ENCODE data around the gene ANKRD9. TPM values are rescaled to one million over a fixed set of nuclear protein-coding genes. Genes with fewer than 3 reads are reported as not detected.
A peak's percentile ranks its signal among the peaks of the same experiment; 100 is the strongest.

Gene ANKRD9
- total and polyA plus RNA-seq, 2 of the 13 experiments (the other 11 are each of a cell fraction or from before 2014, with no cell fraction given), result 10.0 to 15.0 TPM

- peak; percentile 84; the same call in 1 of the 2 replicates for TF ChIP-seq KDM5B (CRISPR knock-in tag; IDR thresholded peaks at IDR 0.05; ENCODE audit: borderline replicate concordance)
- TF ChIP-seq MTF2 (CRISPR knock-in tag; IDR thresholded peaks at IDR 0.05; ENCODE audit: borderline replicate concordance), result no peak
- TF ChIP-seq ZNF33B (CRISPR knock-in tag; IDR thresholded peaks at IDR 0.05), result 0 out of 2 replicates have a peak, but pooled peaks have one; percentile 5
- TF ChIP-seq ZNF775 (CRISPR knock-in tag; IDR thresholded peaks at IDR 0.05; ENCODE audit: borderline replicate concordance), result no peak
- no peak; the same call in 1 of the 2 replicates for TF ChIP-seq ZSCAN31 (CRISPR knock-in tag; IDR thresholded peaks at IDR 0.05; ENCODE audit: low read depth)
- no peak for TF ChIP-seq ZHX2 (IDR thresholded peaks at IDR 0.05; ENCODE audit: low read depth)
- TF ChIP-seq ZHX2 (CRISPR knock-in tag; IDR thresholded peaks at IDR 0.05; ENCODE audit: borderline replicate concordance), result no peak
- TF ChIP-seq IRX3 (CRISPR knock-in tag; IDR thresholded peaks at IDR 0.05; ENCODE audit: borderline replicate concordance, low read depth), result 0 out of 2 replicates have a peak, but pooled peaks have one; percentile 39
- no peak for TF ChIP-seq E2F1 (CRISPR knock-in tag; IDR thresholded peaks at IDR 0.05)
- TF ChIP-seq ARID5B (CRISPR knock-in tag; IDR thresholded peaks at IDR 0.05), result no peak
- TF ChIP-seq SP5 (CRISPR knock-in tag; IDR thresholded peaks at IDR 0.05; ENCODE audit: borderline replicate concordance, low read depth), result peak; percentile 12
- TF ChIP-seq ZNF335 (CRISPR knock-in tag; IDR thresholded peaks at IDR 0.05), result no peak
- TF ChIP-seq NFIB (CRISPR knock-in tag; IDR thresholded peaks at IDR 0.05; ENCODE audit: borderline replicate concordance), result no peak
- TF ChIP-seq HNF4G (IDR thresholded peaks at IDR 0.05; ENCODE audit: borderline replicate concordance, low read depth, low read length), result no peak
- TF ChIP-seq HNF4G (CRISPR knock-in tag; IDR thresholded peaks at IDR 0.05; ENCODE audit: borderline replicate concordance, low read depth), result no peak
- no peak for TF ChIP-seq JUNB (CRISPR knock-in tag; IDR thresholded peaks at IDR 0.05; ENCODE audit: borderline replicate concordance)
- TF ChIP-seq ZNF414 (CRISPR knock-in tag; IDR thresholded peaks at IDR 0.05), result peak; percentile 74
- peak; percentile 82 for TF ChIP-seq TGIF2 (CRISPR knock-in tag; IDR thresholded peaks at IDR 0.05)
Measured at GRCh38 chr14:102540315-102541028, 30.9 kb upstream of the ANKRD9 start (continued).
